T-cell (primary cell): ENCODE measurements around the gene OR6M1. TPM values are rescaled to one million over a fixed set of nuclear protein-coding genes. Genes with fewer than 3 reads are reported as not detected.

Experiments used
- ATAC-seq, 4 experiments: fragments of 200-7000 bp in 3 of 4; fragments of 150-1000 bp in 1 of 4; cut with Tn5 transposase; replicated peaks in 1 of 4; 1 replicate in 3 of 4; 2 replicates in 1 of 4; pipeline ENCODE4 v1.10.0; 2021; ENCODE audit warnings: moderate library complexity in 3 of 4, mild to moderate bottlenecking in 2 of 4, moderate number of reproducible peaks in 1 of 4
- CTCF ChIA-PET, 2 donors: fragments of 300-600 bp; sonication (Branson Sonifier 250); formaldehyde crosslinking; loops; one replicate each; lab custom pipeline; 2022; ENCODE audit warnings: antibody characterized with exemption in 2 of 2; lab: Charles Lee
- POLR2A ChIA-PET, 2 donors: fragments of 300-600 bp; sonication (Branson Sonifier 250); formaldehyde crosslinking; loops; one replicate each; lab custom pipeline; 2022; ENCODE audit warnings: antibody characterized with exemption in 2 of 2; lab: Charles Lee
- DNase-seq, 35 experiments: peaks; one replicate each; pipeline versions ENCODE4 v3.0.0 to v3.0.0-alpha.2; 2013 to 2023
- H3K27ac ChIP-seq: one replicate; pipeline ENCODE4 v1.5.1; 2013; ENCODE audit warnings: low read length
- H3K27me3 ChIP-seq, 2 experiments: replicated peaks in 1 of 2; 1 replicate in 1 of 2; 2 replicates in 1 of 2; pipeline versions ENCODE4 v1.6.1 to v1.7.0; 2013; ENCODE audit warnings: low read length in 1 of 2, mixed read lengths in 1 of 2; ENCODE audit not compliant: control insufficient read depth in 2 of 2, insufficient read depth in 2 of 2; ENCODE audit errors: extremely low read depth in 1 of 2
- H3K36me3 ChIP-seq, 2 donors: 1 replicate in 1 of 2; 2 replicates in 1 of 2; pipeline versions ENCODE4 v1.6.1 to v1.7.0; 2013; ENCODE audit warnings: low read length in 1 of 2; ENCODE audit not compliant: control insufficient read depth in 2 of 2, insufficient read depth in 1 of 2; ENCODE audit errors: extremely low read depth in 1 of 2
- H3K4me1 ChIP-seq, 2 experiments: 1 replicate in 1 of 2; 2 replicates in 1 of 2; pipeline versions ENCODE4 v1.6.1 to v1.7.0; 2013; ENCODE audit warnings: low read length in 2 of 2, mixed read lengths in 1 of 2; ENCODE audit not compliant: insufficient read depth in 2 of 2, control insufficient read depth in 1 of 2; ENCODE audit errors: extremely low read depth in 1 of 2
- H3K4me3 ChIP-seq, 2 donors: 1 replicate in 1 of 2; 2 replicates in 1 of 2; pipeline versions ENCODE4 v1.5.1 to v1.7.0; 2013; ENCODE audit warnings: mild to moderate bottlenecking in 2 of 2, low read length in 1 of 2, moderate library complexity in 1 of 2; ENCODE audit not compliant: control insufficient read depth in 1 of 2; ENCODE audit errors: extremely low read depth in 1 of 2
- H3K9me3 ChIP-seq: 2 replicates; pipeline ENCODE4 v1.7.0; 2013
- H3K27ac Mint-ChIP-seq, 2 donors: one replicate each; pipeline ENCODE4 v1.8.0; 2020 to 2021; ENCODE audit warnings: mild to moderate bottlenecking in 2 of 2, mixed read lengths in 2 of 2
- H3K27me3 Mint-ChIP-seq, 2 donors: one replicate each; pipeline ENCODE4 v1.8.0; 2021 to 2022; ENCODE audit warnings: mixed read lengths in 2 of 2
- H3K36me3 Mint-ChIP-seq: one replicate; pipeline ENCODE4 v1.8.0; 2021; ENCODE audit warnings: mixed read lengths
- H3K4me1 Mint-ChIP-seq, 3 donors: one replicate each; pipeline ENCODE4 v1.8.0; 2020 to 2022; ENCODE audit warnings: mixed read lengths in 3 of 3, mild to moderate bottlenecking in 1 of 3
- H3K4me3 Mint-ChIP-seq, 3 donors: one replicate each; pipeline ENCODE4 v1.8.0; 2020 to 2022; ENCODE audit warnings: mild to moderate bottlenecking in 3 of 3, mixed read lengths in 3 of 3, moderate library complexity in 3 of 3
- H3K9me3 Mint-ChIP-seq, 3 donors: one replicate each; pipeline ENCODE4 v1.8.0; 2020 to 2022; ENCODE audit warnings: mixed read lengths in 3 of 3
- WGBS: methylation state at CpG from one replicate; pipeline ENCODE4 v1.1.5; 2013; ENCODE audit warnings: missing lambda C conversion rate; ENCODE audit not compliant: insufficient coverage; 5-methylcytosine and 5-hydroxymethylcytosine counted together
- total RNA-seq, 35 experiments: library from RNA in 6 of 35; stranded (reverse) in 6 of 35; fragments of 120-200 nt in 1 of 35; gene quantifications; one replicate each; pipeline versions ENCODE4 v1.2.1 to v1.2.4 and lab custom pipeline; 2013 to 2026

Gene OR6M1
- total RNA-seq, 5 donors from 2014 or later (not counting 1 experiment from before 2014, with no cell fraction given) = not detected

GRCh38 chr11:123757976-123758375 lies 48.2 kb downstream of the OR6M1 start:
- H3K27me3 Mint-ChIP-seq = peaks cover 15 to 28% of the 10 kb centered on the region in 2 donors
- Histone ChIP-seq H3K4me1 (no peaks in the 10 kb centered on the region), H3K4me3 (no peak overlapping the region), H3K36me3 (no peaks in the 10 kb centered on the region), H3K27me3 (peaks cover 0 to 7% of the 10 kb centered on the region in 2 experiments), H3K27ac (no peak overlapping the region), H3K9me3 (peaks cover 3% of the 10 kb centered on the region)
- WGBS = no CpG with 5 or more reads among the region's 3 CpGs
- CTCF ChIA-PET = no interaction called here
- peaks cover 8 to 12% (median 9%) of the 10 kb centered on the region in 3 donors for H3K9me3 Mint-ChIP-seq
- ATAC-seq (no peak), DNase-seq (no peak)
- no peak overlapping the region for H3K27ac Mint-ChIP-seq
- peaks cover 8% of the 10 kb centered on the region for H3K36me3 Mint-ChIP-seq
- POLR2A ChIA-PET = no interaction called here
- no peak overlapping the region for H3K4me3 Mint-ChIP-seq
- no peaks in the 10 kb centered on the region for H3K4me1 Mint-ChIP-seq

- H3K36me3 Mint-ChIP-seq = peaks cover 2% of the 10 kb centered on the region
- no peaks in the 10 kb centered on the region for H3K36me3 ChIP-seq
- no peak for ATAC-seq
- no peaks in the 10 kb centered on the region for H3K9me3 Mint-ChIP-seq
- H3K27ac ChIP-seq = no peak overlapping the region
- H3K9me3 ChIP-seq = no peaks in the 10 kb centered on the region
- CTCF ChIA-PET = interaction anchor here in 1 of 2 donors (0.6 kb wide), 2 partner anchors 43 to 102 kb away, joined by 3 to 6 read pairs; no protein-coding TSS in a partner anchor
- no peak overlapping the region for H3K4me3 ChIP-seq
- POLR2A ChIA-PET = no interaction called here
- no peaks in the 10 kb centered on the region for H3K4me1 Mint-ChIP-seq
- WGBS = 100% methylated on average over 1 of the region's 3 CpGs
- H3K4me3 Mint-ChIP-seq = no peak overlapping the region
- H3K4me1 ChIP-seq = no peaks in the 10 kb centered on the region
- peaks cover 30 to 49% of the 10 kb centered on the region in 2 donors for H3K27me3 Mint-ChIP-seq
- H3K27me3 ChIP-seq = peaks cover 0 to 3% of the 10 kb centered on the region in 2 experiments
- no peak overlapping the region for H3K27ac Mint-ChIP-seq
- no peak for DNase-seq
These were observed 50.3 kb downstream of the OR6M1 start for GRCh38 chr11:123755813-123756212.

Other genes starting within 250 kb of the OR6M1 start
- not detected for gene SCN3B, start 151.7 kb downstream of the OR6M1 start, total RNA-seq
- 10 to 100 TPM in 4 of 5 donors, 1 to 10 TPM in 1; 9.5 to 22.6 (median 21.7) TPM for gene ZNF202, start 64.7 kb downstream of the OR6M1 start, total RNA-seq
- not detected for gene OR6X1, start 51.8 kb downstream of the OR6M1 start, total RNA-seq
- not detected for gene TMEM225, start 79.3 kb upstream of the OR6M1 start, total RNA-seq
- gene OR8D4, start 95.8 kb upstream of the OR6M1 start, total RNA-seq = not detected
- gene OR4D5, start 133.3 kb upstream of the OR6M1 start, total RNA-seq = not detected
- not detected for gene OR6T1, start 137.5 kb upstream of the OR6M1 start, total RNA-seq
- gene OR10S1, start 171.4 kb upstream of the OR6M1 start, total RNA-seq = not detected
- gene OR10G6, start 188.8 kb upstream of the OR6M1 start, total RNA-seq = not detected
- not detected for gene OR10G4, start 206.6 kb upstream of the OR6M1 start, total RNA-seq
- gene OR10G9, start 216.7 kb upstream of the OR6M1 start, total RNA-seq = not detected
- gene OR10G8, start 220.4 kb upstream of the OR6M1 start, total RNA-seq = not detected
- gene OR10G7, start 235.0 kb upstream of the OR6M1 start, total RNA-seq = not detected